Measurements from ENCODE around the gene SMIM38. TPM values are rescaled to one million over a fixed set of nuclear protein-coding genes. Genes with fewer than 3 reads are reported as not detected.

SMIM38 gene
- polyA plus RNA-seq, 1 of the 3 experiments (the other 2 are of a cell fraction), result 0.13 TPM

DNA sequence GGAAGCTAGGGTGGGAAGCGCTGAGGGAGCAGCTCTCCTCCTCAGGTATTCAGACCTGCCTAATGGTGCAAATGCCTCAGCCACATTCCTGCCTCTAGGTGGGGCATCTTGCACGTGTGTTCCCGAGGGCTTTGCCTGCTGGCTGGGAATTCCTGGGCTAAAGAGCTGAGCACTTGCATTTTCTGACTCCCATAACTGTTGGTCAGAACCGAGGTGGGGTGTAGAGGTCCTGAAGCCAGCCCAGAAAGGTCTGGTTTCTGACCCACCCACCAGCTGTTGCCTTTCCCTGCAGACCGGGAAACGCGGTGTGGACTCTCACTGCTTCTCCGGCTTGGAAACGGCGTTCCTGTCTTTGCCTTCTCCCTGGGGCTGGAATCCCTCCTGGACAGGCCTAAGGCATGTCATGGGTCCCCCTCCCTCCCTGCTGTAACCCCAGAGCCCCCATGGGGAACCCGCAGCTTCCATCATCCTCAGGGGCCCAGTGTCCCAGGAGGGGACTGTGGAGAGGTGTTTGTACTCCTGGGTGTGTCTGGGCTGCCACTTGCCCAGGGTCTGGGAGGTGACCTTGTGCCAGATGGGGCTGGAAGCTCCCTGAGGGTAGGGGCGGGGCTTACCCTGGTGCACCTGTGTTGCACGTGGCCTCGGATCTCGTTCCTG is 24.0 kb upstream of the SMIM38 start:
- 79% methylated on average over 10 of the region's 15 CpGs for WGBS (ENCODE audit: low lambda C conversion rate)

GRCh38 chr11:69132301-69132670 is 23.4 kb upstream of the SMIM38 start:
- Histone ChIP-seq H3F3A (replicated peaks; ENCODE audit: insufficient read depth) (no peaks in the 10 kb centered on the region), H3K9ac (no peak overlapping the region), H3K27me3 (ENCODE audit: insufficient read depth) (no peaks in the 10 kb centered on the region), H3K4me1 (ENCODE audit: control insufficient read depth in 1 of 2, insufficient read depth in 2 of 2, low read depth in 1 of 2, low read length in 1 of 2) (peaks cover 0 to 15% of the 10 kb centered on the region in 2 experiments; a peak in 1 of 4 replicates), H4K20me1 (ENCODE audit: insufficient read depth) (no peaks in the 10 kb centered on the region), H3K27ac (ENCODE audit: low read depth in 2 of 2, low read length in 1 of 2) (no peak overlapping the region), H3K36me3 (replicated peaks in 1 of 2; ENCODE audit: control insufficient read depth in 1 of 2, insufficient read depth in 2 of 2, low read length in 1 of 2) (no peaks in the 10 kb centered on the region), H3K4me2 (no peak overlapping the region), H3K9me2 (no peaks in the 10 kb centered on the region), H2AFZ (ENCODE audit: low read depth) (no peak overlapping the region), H3K9me3 (no peaks in the 10 kb centered on the region), H3K79me2 (ENCODE audit: insufficient read depth) (no peaks in the 10 kb centered on the region), H3K4me3 (ENCODE audit: low read depth in 2 of 2, low read length in 1 of 2) (no peak overlapping the region)
- TF ChIP-seq, protein P1, sequence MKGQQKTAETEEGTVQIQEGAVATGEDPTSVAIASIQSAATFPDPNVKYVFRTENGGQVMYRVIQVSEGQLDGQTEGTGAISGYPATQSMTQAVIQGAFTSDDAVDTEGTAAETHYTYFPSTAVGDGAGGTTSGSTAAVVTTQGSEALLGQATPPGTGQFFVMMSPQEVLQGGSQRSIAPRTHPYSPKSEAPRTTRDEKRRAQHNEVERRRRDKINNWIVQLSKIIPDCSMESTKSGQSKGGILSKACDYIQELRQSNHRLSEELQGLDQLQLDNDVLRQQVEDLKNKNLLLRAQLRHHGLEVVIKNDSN (IDR thresholded peaks at IDR 0.05; ENCODE audit: borderline replicate concordance, low read depth), result no peak
- TF ChIP-seq FOXM1 (IDR thresholded peaks at IDR 0.05; ENCODE audit: low read depth) (no peak), TEAD4 (IDR thresholded peaks at IDR 0.05; ENCODE audit: borderline replicate concordance, insufficient read depth) (no peak), GABPA (IDR thresholded peaks at IDR 0.05; ENCODE audit: low read depth) (no peak), FOXJ3 (CRISPR knock-in tag; IDR thresholded peaks at IDR 0.05) (no peak)
- no peak for DNase-seq
- ChIA-PET CTCF (interaction anchor here (0.9 to 2.9 kb wide), 32 partner anchors 8 to 543 kb away, joined by 3 to 22 read pairs (median 5); partner anchors contain the start of genes LTO1 and SMIM38), POLR2A (interaction anchor here (1.5 kb wide), 1 partner anchor 507 kb away, joined by 3 read pairs; no protein-coding TSS in a partner anchor)
- 76% methylated on average over 4 of the region's 7 CpGs for WGBS (ENCODE audit: low lambda C conversion rate)

More for the DNA sequence above, 24.0 kb upstream of the SMIM38 start:
- Histone ChIP-seq H3F3A (replicated peaks; ENCODE audit: insufficient read depth) (no peaks in the 10 kb centered on the region), H3K9ac (no peak overlapping the region), H3K27me3 (ENCODE audit: insufficient read depth) (no peaks in the 10 kb centered on the region), H3K9me2 (no peaks in the 10 kb centered on the region), H4K20me1 (ENCODE audit: insufficient read depth) (no peaks in the 10 kb centered on the region), H3K79me2 (ENCODE audit: insufficient read depth) (no peaks in the 10 kb centered on the region), H3K36me3 (replicated peaks in 1 of 2; ENCODE audit: control insufficient read depth in 1 of 2, insufficient read depth in 2 of 2, low read length in 1 of 2) (no peaks in the 10 kb centered on the region), H3K4me1 (ENCODE audit: control insufficient read depth in 1 of 2, insufficient read depth in 2 of 2, low read depth in 1 of 2, low read length in 1 of 2) (peaks cover 0 to 15% of the 10 kb centered on the region in 2 experiments; a peak in 1 of 4 replicates), H3K4me3 (ENCODE audit: low read depth in 2 of 2, low read length in 1 of 2) (no peak overlapping the region), H3K4me2 (no peak overlapping the region), H3K9me3 (no peaks in the 10 kb centered on the region), H3K27ac (ENCODE audit: low read depth in 2 of 2, low read length in 1 of 2) (0 out of 4 replicates have a peak overlapping the region, but pooled peaks of 1 of the 2 experiments have one; percentile 8), H2AFZ (ENCODE audit: low read depth) (no peak overlapping the region)
- TF ChIP-seq NRF1 (IDR thresholded peaks at IDR 0.05; ENCODE audit: low read depth, low read length), result no peak
- TF ChIP-seq, protein P2, sequence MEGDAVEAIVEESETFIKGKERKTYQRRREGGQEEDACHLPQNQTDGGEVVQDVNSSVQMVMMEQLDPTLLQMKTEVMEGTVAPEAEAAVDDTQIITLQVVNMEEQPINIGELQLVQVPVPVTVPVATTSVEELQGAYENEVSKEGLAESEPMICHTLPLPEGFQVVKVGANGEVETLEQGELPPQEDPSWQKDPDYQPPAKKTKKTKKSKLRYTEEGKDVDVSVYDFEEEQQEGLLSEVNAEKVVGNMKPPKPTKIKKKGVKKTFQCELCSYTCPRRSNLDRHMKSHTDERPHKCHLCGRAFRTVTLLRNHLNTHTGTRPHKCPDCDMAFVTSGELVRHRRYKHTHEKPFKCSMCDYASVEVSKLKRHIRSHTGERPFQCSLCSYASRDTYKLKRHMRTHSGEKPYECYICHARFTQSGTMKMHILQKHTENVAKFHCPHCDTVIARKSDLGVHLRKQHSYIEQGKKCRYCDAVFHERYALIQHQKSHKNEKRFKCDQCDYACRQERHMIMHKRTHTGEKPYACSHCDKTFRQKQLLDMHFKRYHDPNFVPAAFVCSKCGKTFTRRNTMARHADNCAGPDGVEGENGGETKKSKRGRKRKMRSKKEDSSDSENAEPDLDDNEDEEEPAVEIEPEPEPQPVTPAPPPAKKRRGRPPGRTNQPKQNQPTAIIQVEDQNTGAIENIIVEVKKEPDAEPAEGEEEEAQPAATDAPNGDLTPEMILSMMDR (IDR thresholded peaks at IDR 0.05), result peak; percentile 75
- TF ChIP-seq GATA2 (CRISPR knock-in tag; IDR thresholded peaks at IDR 0.05), result no peak
- TF ChIP-seq, protein P3, sequence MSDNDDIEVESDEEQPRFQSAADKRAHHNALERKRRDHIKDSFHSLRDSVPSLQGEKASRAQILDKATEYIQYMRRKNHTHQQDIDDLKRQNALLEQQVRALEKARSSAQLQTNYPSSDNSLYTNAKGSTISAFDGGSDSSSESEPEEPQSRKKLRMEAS (IDR thresholded peaks at IDR 0.05; ENCODE audit: low read depth), result peak; percentile 68
- peak; percentile 69 for TF ChIP-seq SMC3 (IDR thresholded peaks at IDR 0.05; ENCODE audit: low read depth, low read length)
- peak; percentile 97 for TF ChIP-seq TEAD4 (IDR thresholded peaks at IDR 0.05; ENCODE audit: borderline replicate concordance, insufficient read depth)
- TF ChIP-seq RAD21 (IDR thresholded peaks at IDR 0.05; ENCODE audit: low read length), result peak; percentile 78
- TF ChIP-seq RCOR1 (IDR thresholded peaks at IDR 0.05; ENCODE audit: low read length), result 0 out of 2 replicates have a peak, but pooled peaks have one; percentile 26
- peak; percentile 70 for DNase-seq
- ChIA-PET CTCF (interaction anchor here (0.7 to 2.9 kb wide), 40 partner anchors 8 to 543 kb away, joined by 3 to 22 read pairs (median 5); partner anchors contain the start of genes LTO1 and SMIM38), POLR2A (interaction anchor here (1.5 kb wide), 1 partner anchor 507 kb away, joined by 3 read pairs; no protein-coding TSS in a partner anchor)

Measured in SK-N-SH (cell line).